Measurements from ENCODE around the gene LBHD2.

The LBHD2 gene

DNA sequence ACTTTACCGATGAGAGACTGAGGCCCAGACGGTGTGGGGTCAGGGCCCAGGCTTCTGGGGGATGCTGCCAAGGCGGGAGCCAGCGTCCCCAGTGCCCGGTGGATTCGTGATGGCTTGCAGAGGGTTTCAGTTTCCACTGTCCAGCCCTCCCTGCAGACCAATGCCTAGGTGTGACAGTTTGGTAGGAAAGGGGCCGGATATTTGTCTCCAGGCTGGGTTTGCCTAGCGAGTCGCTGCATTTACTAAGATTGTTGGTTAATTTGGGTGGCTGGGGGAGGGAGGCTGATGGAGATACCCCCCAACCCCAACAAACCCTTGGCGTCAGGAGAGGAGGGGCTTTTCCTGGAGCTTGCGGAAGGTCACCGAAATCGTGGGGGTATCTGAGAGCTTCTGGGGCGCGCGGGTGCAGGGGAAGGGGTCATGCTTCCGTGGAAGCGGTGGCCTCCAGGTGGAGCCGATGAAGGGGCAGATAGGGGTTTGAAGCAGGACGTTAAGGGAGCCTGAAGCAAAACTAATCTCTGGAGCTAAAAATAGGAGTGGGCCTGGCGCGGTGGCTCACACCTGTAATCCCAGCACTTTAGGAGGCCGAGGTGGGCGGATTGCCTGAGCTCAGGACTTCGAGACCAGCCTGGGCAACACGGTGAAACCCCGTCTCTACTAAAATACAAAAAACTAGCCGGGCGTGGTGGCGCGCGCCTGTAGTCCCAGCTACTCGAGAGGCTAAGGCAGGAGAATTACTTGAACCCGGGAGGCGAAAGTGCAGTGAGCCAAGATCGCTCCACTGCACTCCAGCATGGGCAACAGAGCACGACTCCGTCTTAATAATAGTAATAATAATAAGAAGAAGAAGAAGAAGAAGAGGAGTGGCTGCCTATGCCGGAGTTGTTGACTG lies 25.6 kb upstream of the LBHD2 start:
- H3K4me1 ChIP-seq (ENCODE audit: control insufficient read depth, insufficient read depth, low read length) = peaks cover 18% of the 10 kb centered on the region
- H3K36me3 ChIP-seq (ENCODE audit: control insufficient read depth, insufficient read depth, low read length) = no peaks in the 10 kb centered on the region
- H3K4me3 ChIP-seq (ENCODE audit: low read length) = peak overlapping the region; percentile 89
- peak overlapping the region; percentile 89 for H3K9ac ChIP-seq (ENCODE audit: low read length)
- H3K27me3 ChIP-seq (ENCODE audit: control insufficient read depth, insufficient read depth, low read length) = no peaks in the 10 kb centered on the region
- no peaks in the 10 kb centered on the region for H3K9me3 ChIP-seq (ENCODE audit: control insufficient read depth, low read length)

DNA sequence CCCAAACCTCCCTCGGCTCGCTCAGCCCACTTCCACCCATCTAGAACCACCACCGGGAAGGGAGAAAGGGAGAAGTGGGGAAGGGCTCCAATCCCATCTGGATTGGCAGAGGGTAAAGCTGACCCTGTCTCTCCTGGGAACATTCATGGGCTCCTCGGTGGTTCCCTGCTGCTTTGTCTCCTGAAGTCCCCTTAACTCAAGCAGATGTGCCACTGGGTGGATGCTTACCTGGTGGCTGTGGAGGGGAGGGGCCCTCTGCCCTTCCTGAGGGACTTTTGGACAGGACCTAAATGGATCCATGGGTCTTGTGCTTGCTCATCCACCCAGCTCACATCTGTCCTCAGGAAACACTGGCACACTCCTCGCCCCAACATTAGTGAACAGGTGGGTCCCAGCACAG lies 24.5 kb upstream of the LBHD2 start:
- peaks cover 18% of the 10 kb centered on the region for H3K4me1 ChIP-seq (ENCODE audit: control insufficient read depth, insufficient read depth, low read length)
- H3K27me3 ChIP-seq (ENCODE audit: control insufficient read depth, insufficient read depth, low read length) = no peaks in the 10 kb centered on the region
- no peak overlapping the region for H3K4me3 ChIP-seq (ENCODE audit: low read length)
- H3K36me3 ChIP-seq (ENCODE audit: control insufficient read depth, insufficient read depth, low read length) = no peaks in the 10 kb centered on the region
- no peaks in the 10 kb centered on the region for H3K9me3 ChIP-seq (ENCODE audit: control insufficient read depth, low read length)
- no peak overlapping the region for H3K9ac ChIP-seq (ENCODE audit: low read length)

- H3K27me3 ChIP-seq (ENCODE audit: control insufficient read depth, insufficient read depth, low read length) = no peaks in the 10 kb centered on the region
- peaks cover 20% of the 10 kb centered on the region for H3K4me1 ChIP-seq (ENCODE audit: control insufficient read depth, insufficient read depth, low read length)
- H3K9me3 ChIP-seq (ENCODE audit: control insufficient read depth, low read length) = no peaks in the 10 kb centered on the region
- H3K36me3 ChIP-seq (ENCODE audit: control insufficient read depth, insufficient read depth, low read length) = no peaks in the 10 kb centered on the region
- H3K9ac ChIP-seq (ENCODE audit: low read length) = no peak overlapping the region
- H3K4me3 ChIP-seq (ENCODE audit: low read length) = no peak overlapping the region
These were observed 22.5 kb upstream of the LBHD2 start for GRCh38 chr14:103061482-103061976.

GRCh38 chr14:103064436-103064835 lies 19.6 kb upstream of the LBHD2 start:
- Histone ChIP-seq H3K27me3 (ENCODE audit: control insufficient read depth, insufficient read depth, low read length) (no peaks in the 10 kb centered on the region), H3K4me1 (ENCODE audit: control insufficient read depth, insufficient read depth, low read length) (peaks cover 33% of the 10 kb centered on the region), H3K36me3 (ENCODE audit: control insufficient read depth, insufficient read depth, low read length) (no peaks in the 10 kb centered on the region), H3K4me3 (ENCODE audit: low read length) (no peak overlapping the region), H3K9me3 (ENCODE audit: control insufficient read depth, low read length) (no peaks in the 10 kb centered on the region), H3K9ac (ENCODE audit: low read length) (no peak overlapping the region)

GRCh38 chr14:103064978-103065377 lies 19.0 kb upstream of the LBHD2 start:
- Histone ChIP-seq H3K27me3 (ENCODE audit: control insufficient read depth, insufficient read depth, low read length) (no peaks in the 10 kb centered on the region), H3K4me3 (ENCODE audit: low read length) (no peak overlapping the region), H3K36me3 (ENCODE audit: control insufficient read depth, insufficient read depth, low read length) (no peaks in the 10 kb centered on the region), H3K9ac (ENCODE audit: low read length) (no peak overlapping the region), H3K4me1 (ENCODE audit: control insufficient read depth, insufficient read depth, low read length) (peaks cover 30% of the 10 kb centered on the region), H3K9me3 (ENCODE audit: control insufficient read depth, low read length) (no peaks in the 10 kb centered on the region)

GRCh38 chr14:103065861-103066260 lies 18.1 kb upstream of the LBHD2 start:
- Histone ChIP-seq H3K9me3 (ENCODE audit: control insufficient read depth, low read length) (no peaks in the 10 kb centered on the region), H3K4me3 (ENCODE audit: low read length) (no peak overlapping the region), H3K36me3 (ENCODE audit: control insufficient read depth, insufficient read depth, low read length) (no peaks in the 10 kb centered on the region), H3K9ac (ENCODE audit: low read length) (no peak overlapping the region), H3K4me1 (ENCODE audit: control insufficient read depth, insufficient read depth, low read length) (peaks cover 37% of the 10 kb centered on the region), H3K27me3 (ENCODE audit: control insufficient read depth, insufficient read depth, low read length) (no peaks in the 10 kb centered on the region)

DNA sequence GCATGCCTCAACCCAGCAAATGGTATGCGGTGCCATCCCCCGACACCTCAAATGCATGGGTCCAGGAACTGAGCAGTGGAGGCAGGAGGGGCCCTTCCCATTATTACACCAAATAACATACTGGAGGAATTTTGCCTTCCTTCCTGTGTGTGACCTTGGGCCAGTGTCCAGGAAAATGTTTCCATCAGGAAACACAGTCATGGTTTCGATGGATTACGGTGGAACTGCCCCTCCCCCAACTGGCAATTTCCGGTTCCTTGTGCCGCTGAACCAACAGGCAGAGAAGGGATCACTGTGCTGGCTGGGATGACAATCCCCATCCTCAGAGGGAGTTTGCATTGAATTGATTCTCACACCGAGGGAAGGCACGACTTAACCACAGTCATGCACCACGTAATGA lies 17.6 kb upstream of the LBHD2 start:
- Histone ChIP-seq H3K9me3 (ENCODE audit: control insufficient read depth, low read length) (no peaks in the 10 kb centered on the region), H3K36me3 (ENCODE audit: control insufficient read depth, insufficient read depth, low read length) (no peaks in the 10 kb centered on the region), H3K4me3 (ENCODE audit: low read length) (no peak overlapping the region), H3K9ac (ENCODE audit: low read length) (no peak overlapping the region), H3K27me3 (ENCODE audit: control insufficient read depth, insufficient read depth, low read length) (no peaks in the 10 kb centered on the region), H3K4me1 (ENCODE audit: control insufficient read depth, insufficient read depth, low read length) (peaks cover 42% of the 10 kb centered on the region)

GRCh38 chr14:103067231-103067954 lies 16.6 kb upstream of the LBHD2 start:
- H3K4me3 ChIP-seq (ENCODE audit: low read length) = no peak overlapping the region
- peak overlapping the region; percentile 40 for H3K9ac ChIP-seq (ENCODE audit: low read length)
- H3K9me3 ChIP-seq (ENCODE audit: control insufficient read depth, low read length) = no peaks in the 10 kb centered on the region
- no peaks in the 10 kb centered on the region for H3K27me3 ChIP-seq (ENCODE audit: control insufficient read depth, insufficient read depth, low read length)
- no peaks in the 10 kb centered on the region for H3K36me3 ChIP-seq (ENCODE audit: control insufficient read depth, insufficient read depth, low read length)
- peaks cover 52% of the 10 kb centered on the region for H3K4me1 ChIP-seq (ENCODE audit: control insufficient read depth, insufficient read depth, low read length)

DNA sequence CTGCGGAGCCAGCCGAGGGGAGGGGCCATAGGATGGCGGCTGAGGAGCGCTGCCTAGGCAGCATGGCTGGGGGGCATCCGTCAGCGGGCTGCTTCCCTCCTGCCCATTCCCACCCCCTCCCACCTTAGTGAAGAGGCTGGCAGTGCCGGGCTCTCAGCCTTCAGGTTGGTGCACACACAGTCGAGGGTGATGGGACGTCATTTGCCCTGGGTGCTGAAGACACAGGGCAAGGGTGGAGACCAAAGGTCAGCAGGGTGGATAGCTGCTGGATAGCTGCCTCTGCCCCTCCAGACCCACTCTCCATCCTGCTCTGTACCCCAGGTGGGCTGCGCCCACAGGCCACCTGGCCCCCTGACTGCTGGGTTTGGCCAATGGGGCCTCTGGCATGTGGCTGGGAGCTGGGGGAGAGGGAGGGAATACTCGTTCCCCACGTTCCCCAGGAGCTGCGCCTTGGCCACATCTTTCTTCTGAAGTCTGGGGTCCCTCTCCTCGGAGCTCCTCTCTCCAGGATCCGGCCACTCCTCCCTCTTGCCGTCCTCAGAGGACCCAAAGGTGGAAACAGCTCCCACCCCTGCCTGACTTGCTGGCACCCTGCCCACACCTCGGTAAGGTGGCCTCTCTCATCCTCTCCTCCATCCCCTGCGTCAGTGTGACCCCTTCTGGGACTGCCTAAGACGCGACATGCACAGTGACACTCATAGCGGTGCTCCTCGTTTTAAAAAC lies 15.5 kb upstream of the LBHD2 start:
- Histone ChIP-seq H3K4me3 (ENCODE audit: low read length) (no peak overlapping the region), H3K4me1 (ENCODE audit: control insufficient read depth, insufficient read depth, low read length) (peaks cover 63% of the 10 kb centered on the region), H3K36me3 (ENCODE audit: control insufficient read depth, insufficient read depth, low read length) (no peaks in the 10 kb centered on the region), H3K9ac (ENCODE audit: low read length) (no peak overlapping the region), H3K9me3 (ENCODE audit: control insufficient read depth, low read length) (no peaks in the 10 kb centered on the region), H3K27me3 (ENCODE audit: control insufficient read depth, insufficient read depth, low read length) (no peaks in the 10 kb centered on the region)

DNA sequence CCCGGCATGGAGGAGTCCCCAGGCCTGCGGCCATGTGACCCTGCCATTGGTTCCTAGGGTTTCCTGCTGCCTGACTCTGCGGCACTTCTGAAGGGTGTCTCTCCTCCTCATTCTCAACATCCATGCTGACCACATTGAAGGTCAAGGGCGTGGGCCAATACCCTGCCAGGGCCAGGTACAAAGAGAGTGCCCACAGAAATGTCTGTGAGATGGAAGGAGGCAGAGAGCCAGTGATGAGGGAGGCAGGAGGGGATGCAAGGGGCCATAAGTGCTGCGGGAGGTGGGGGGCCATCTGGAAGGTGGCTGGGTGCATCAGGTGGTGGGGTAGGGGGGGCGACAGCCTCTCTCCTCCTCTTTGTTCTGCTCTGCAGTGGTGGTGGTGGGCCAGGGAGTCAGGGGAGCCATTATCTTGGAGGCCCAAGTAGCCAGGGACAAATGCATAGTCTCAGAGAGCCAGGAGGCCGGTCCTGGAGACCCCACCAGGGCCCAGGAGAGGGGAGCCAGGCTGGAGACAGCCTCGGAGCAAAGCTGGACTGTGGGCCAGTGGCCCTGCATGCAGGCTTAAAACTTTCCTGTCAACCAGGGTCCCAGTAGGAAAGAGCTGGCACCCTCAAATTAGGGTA lies 13.6 kb upstream of the LBHD2 start:
- no peaks in the 10 kb centered on the region for H3K36me3 ChIP-seq (ENCODE audit: control insufficient read depth, insufficient read depth, low read length)
- no peaks in the 10 kb centered on the region for H3K27me3 ChIP-seq (ENCODE audit: control insufficient read depth, insufficient read depth, low read length)
- H3K9ac ChIP-seq (ENCODE audit: low read length) = no peak overlapping the region
- no peaks in the 10 kb centered on the region for H3K9me3 ChIP-seq (ENCODE audit: control insufficient read depth, low read length)
- H3K4me1 ChIP-seq (ENCODE audit: control insufficient read depth, insufficient read depth, low read length) = peaks cover 82% of the 10 kb centered on the region
- H3K4me3 ChIP-seq (ENCODE audit: low read length) = no peak overlapping the region

DNA sequence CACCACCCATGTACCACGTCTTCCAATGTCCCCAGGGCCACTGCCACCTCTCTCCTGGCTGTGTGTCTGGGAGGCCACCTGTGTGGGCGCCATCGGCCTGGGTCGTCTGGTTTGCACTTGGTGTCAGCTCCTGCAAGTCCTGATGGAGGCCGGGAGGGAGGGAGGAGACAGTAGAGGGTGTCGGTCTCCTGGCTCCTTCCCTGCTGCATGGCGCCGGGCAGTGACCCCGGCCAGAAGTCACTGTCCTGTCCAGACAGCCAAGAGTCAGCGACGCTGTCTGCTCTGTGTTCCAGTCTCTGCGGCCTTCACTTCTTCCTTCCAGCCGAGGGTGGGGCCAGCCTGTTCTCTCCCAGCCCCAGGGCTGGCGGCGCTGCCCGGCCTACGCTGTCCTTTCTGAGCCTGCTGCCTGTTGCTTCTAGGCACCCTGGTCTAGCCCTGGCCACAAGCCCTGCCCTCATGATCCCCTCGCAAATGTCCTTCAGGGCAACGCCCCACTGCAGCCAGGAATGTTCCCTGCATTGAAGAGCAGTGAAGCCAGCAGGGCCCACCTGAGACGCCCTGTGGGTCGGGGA lies 13.0 kb upstream of the LBHD2 start:
- H3K9ac ChIP-seq (ENCODE audit: low read length) = no peak overlapping the region
- H3K4me3 ChIP-seq (ENCODE audit: low read length) = no peak overlapping the region
- H3K36me3 ChIP-seq (ENCODE audit: control insufficient read depth, insufficient read depth, low read length) = no peaks in the 10 kb centered on the region
- H3K4me1 ChIP-seq (ENCODE audit: control insufficient read depth, insufficient read depth, low read length) = peaks cover 82% of the 10 kb centered on the region
- no peaks in the 10 kb centered on the region for H3K27me3 ChIP-seq (ENCODE audit: control insufficient read depth, insufficient read depth, low read length)
- H3K9me3 ChIP-seq (ENCODE audit: control insufficient read depth, low read length) = no peaks in the 10 kb centered on the region

Data from mucosa of stomach (tissue), 1 donor.